ENCODE measurements around the gene PRM1. TPM values are rescaled to one million over a fixed set of nuclear protein-coding genes. Genes with fewer than 3 reads are reported as not detected.

Gene PRM1
- total and polyA plus RNA-seq, 2 of the 13 experiments (the other 11 are each of a cell fraction or from before 2014, with no cell fraction given), result not detected

DNA sequence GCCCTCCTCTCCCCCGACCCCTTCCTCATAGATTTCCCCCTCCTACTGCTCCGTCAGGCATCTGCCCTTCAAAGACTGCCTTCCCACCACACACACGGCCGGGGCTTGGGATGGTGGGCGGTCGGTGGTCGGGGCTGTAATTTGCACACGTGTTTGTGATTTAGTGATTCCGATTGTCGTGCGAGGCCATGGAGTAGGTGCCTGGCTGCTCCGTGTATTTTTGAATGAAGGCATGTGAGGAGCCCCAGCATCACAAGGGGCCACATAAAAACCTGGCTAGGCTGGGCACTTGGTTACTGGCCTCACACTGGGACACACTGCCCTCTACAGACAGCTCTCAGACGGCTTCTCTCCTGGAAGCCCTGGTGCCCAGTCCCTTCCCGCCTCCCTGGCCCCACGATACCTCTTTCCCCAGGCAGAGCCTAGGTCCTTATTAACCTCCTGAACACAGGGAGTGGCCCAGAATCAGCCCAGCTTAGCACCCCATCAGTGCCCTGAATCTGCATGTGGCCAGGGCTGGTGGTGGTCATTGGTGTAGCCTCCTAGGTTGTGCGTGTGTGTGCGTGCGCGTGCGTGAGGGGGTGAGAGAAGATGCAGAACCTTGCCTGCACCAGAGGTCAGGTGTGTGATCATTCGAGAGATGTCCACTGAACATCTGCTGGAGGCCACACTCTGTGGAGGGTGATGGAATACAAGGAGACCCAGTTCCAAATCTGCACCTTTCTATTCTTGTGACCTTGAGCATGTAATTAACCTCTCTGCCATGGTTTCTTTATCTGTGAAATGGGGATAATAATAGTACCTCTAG lies 23.8 kb downstream of the PRM1 start (continued):
- TF ChIP-seq WIZ (CRISPR knock-in tag; IDR thresholded peaks at IDR 0.05) (0 out of 2 replicates have a peak, but pooled peaks have one; percentile 41), ZNF136 (CRISPR knock-in tag; IDR thresholded peaks at IDR 0.05; ENCODE audit: low read depth) (peak; percentile 90; the same call in 1 of the 2 replicates), MTERF4 (CRISPR knock-in tag; IDR thresholded peaks at IDR 0.05) (peak; percentile 17; the same call in 1 of the 2 replicates), GTF2F1 (IDR thresholded peaks at IDR 0.05; ENCODE audit: low read length) (peak; percentile 32; the same call in 1 of the 2 replicates), TSC22D2 (CRISPR knock-in tag; IDR thresholded peaks at IDR 0.05; ENCODE audit: borderline replicate concordance) (peak; percentile 44; the same call in 1 of the 2 replicates), ZNF547 (CRISPR knock-in tag; IDR thresholded peaks at IDR 0.05) (0 out of 2 replicates have a peak, but pooled peaks have one; percentile 48), HNF4G (IDR thresholded peaks at IDR 0.05; ENCODE audit: borderline replicate concordance, low read depth, low read length) (no peak), HNF4G (CRISPR knock-in tag; IDR thresholded peaks at IDR 0.05; ENCODE audit: borderline replicate concordance, low read depth) (peak; percentile 85), SOX13 (IDR thresholded peaks at IDR 0.05) (0 out of 2 replicates have a peak, but pooled peaks have one; percentile 21), SOX13 (CRISPR knock-in tag; conservative IDR thresholded peaks at IDR 0.05 in 1 of 2, IDR thresholded peaks at IDR 0.05 in 1 of 2) (peak in 1 of 2 experiments; percentile 39; a peak in 2 of 4 replicates), SMAD1 (CRISPR knock-in tag; IDR thresholded peaks at IDR 0.05; ENCODE audit: borderline replicate concordance, low read depth) (peak; percentile 48), NFIB (CRISPR knock-in tag; IDR thresholded peaks at IDR 0.05; ENCODE audit: borderline replicate concordance) (0 out of 2 replicates have a peak, but pooled peaks have one; percentile 12), GMEB1 (CRISPR knock-in tag; IDR thresholded peaks at IDR 0.05; ENCODE audit: borderline replicate concordance) (peak; percentile 66), ZFP90 (CRISPR knock-in tag; IDR thresholded peaks at IDR 0.05; ENCODE audit: borderline replicate concordance) (peak; percentile 92; the same call in 1 of the 2 replicates), ATM (IDR thresholded peaks at IDR 0.05; ENCODE audit: borderline replicate concordance) (no peak), ZNF503 (CRISPR knock-in tag; IDR thresholded peaks at IDR 0.05) (peak; percentile 68; the same call in 1 of the 2 replicates), DR1 (CRISPR knock-in tag; IDR thresholded peaks at IDR 0.05) (no peak), RXRA (CRISPR knock-in tag; IDR thresholded peaks at IDR 0.05) (peak; percentile 59), ZNF761 (CRISPR knock-in tag; conservative IDR thresholded peaks at IDR 0.05) (peak; percentile 95; the same call in 1 of the 2 replicates), ZNF274 (CRISPR knock-in tag; IDR thresholded peaks at IDR 0.05) (peak; percentile 77), ZBTB8A (CRISPR knock-in tag; IDR thresholded peaks at IDR 0.05; ENCODE audit: borderline replicate concordance, low read depth) (0 out of 2 replicates have a peak, but pooled peaks have one; percentile 40)
- TF ChIP-seq, protein P1, sequence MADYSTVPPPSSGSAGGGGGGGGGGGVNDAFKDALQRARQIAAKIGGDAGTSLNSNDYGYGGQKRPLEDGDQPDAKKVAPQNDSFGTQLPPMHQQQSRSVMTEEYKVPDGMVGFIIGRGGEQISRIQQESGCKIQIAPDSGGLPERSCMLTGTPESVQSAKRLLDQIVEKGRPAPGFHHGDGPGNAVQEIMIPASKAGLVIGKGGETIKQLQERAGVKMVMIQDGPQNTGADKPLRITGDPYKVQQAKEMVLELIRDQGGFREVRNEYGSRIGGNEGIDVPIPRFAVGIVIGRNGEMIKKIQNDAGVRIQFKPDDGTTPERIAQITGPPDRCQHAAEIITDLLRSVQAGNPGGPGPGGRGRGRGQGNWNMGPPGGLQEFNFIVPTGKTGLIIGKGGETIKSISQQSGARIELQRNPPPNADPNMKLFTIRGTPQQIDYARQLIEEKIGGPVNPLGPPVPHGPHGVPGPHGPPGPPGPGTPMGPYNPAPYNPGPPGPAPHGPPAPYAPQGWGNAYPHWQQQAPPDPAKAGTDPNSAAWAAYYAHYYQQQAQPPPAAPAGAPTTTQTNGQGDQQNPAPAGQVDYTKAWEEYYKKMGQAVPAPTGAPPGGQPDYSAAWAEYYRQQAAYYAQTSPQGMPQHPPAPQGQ (CRISPR knock-in tag; IDR thresholded peaks at IDR 0.05; ENCODE audit: borderline replicate concordance), result peak; percentile 40; the same call in 1 of the 2 replicates
